WERI-Rb-1 (cell line): Measurements from ENCODE around the gene STYXL2.

Source experiments
- DNase-seq: peaks from one replicate; pipeline ENCODE4 v3.0.0-alpha.2; 2020
- H3K27ac ChIP-seq: fragments of 250-450 bp; sonication (Bioruptor Pico); 2 replicates; pipeline ENCODE4 v1.5.1; 2020; ENCODE audit warnings: mild to moderate bottlenecking, moderate library complexity
- H3K27me3 ChIP-seq: fragments of 250-450 bp; sonication (Bioruptor Pico); 2 replicates; pipeline ENCODE4 v1.5.1; 2021; ENCODE audit warnings: mild to moderate bottlenecking, low read depth, moderate library complexity; ENCODE audit not compliant: insufficient read depth, severe bottlenecking
- H3K36me3 ChIP-seq: fragments of 250-450 bp; sonication (Bioruptor Pico); 2 replicates; pipeline ENCODE4 v1.5.1; 2020; ENCODE audit warnings: mild to moderate bottlenecking, moderate library complexity
- H3K4me3 ChIP-seq: 2 replicates; pipeline ENCODE4 v1.5.1; 2011; ENCODE audit warnings: low read depth, mild to moderate bottlenecking, control low read depth, low read length
- H3K9me3 ChIP-seq: fragments of 250-450 bp; sonication (Bioruptor Pico); 2 replicates; pipeline ENCODE4 v1.5.1; 2021; ENCODE audit warnings: mild to moderate bottlenecking, moderate library complexity; ENCODE audit not compliant: severe bottlenecking
- CTCF ChIP-seq: IDR thresholded peaks from 2 replicates; pipeline ENCODE4 v1.5.1; 2011; ENCODE audit warnings: low read depth, mild to moderate bottlenecking, control low read depth, inconsistent platforms, low read length

The STYXL2 gene

GRCh38 chr1:167061073-167061464 is 32.8 kb upstream of the STYXL2 start:
- Histone ChIP-seq H3K27me3 (no peaks in the 10 kb centered on the region), H3K27ac (no peak overlapping the region)

GRCh38 chr1:167064621-167065020 is 29.3 kb upstream of the STYXL2 start:
- DNase-seq, result no peak

More at GRCh38 chr1:167061073-167061464, 32.8 kb upstream of the STYXL2 start:
- H3K9me3 ChIP-seq, result no peaks in the 10 kb centered on the region
- no peak overlapping the region for H3K4me3 ChIP-seq
- no peak for TF ChIP-seq CTCF
- DNase-seq, result no peak
- no peaks in the 10 kb centered on the region for H3K36me3 ChIP-seq

GRCh38 chr1:167065471-167065870 is 28.4 kb upstream of the STYXL2 start:
- no peak for DNase-seq

More at GRCh38 chr1:167064621-167065020, 29.3 kb upstream of the STYXL2 start:
- no peaks in the 10 kb centered on the region for H3K9me3 ChIP-seq
- no peaks in the 10 kb centered on the region for H3K27me3 ChIP-seq
- H3K27ac ChIP-seq, result no peak overlapping the region
- no peaks in the 10 kb centered on the region for H3K36me3 ChIP-seq
- no peak for TF ChIP-seq CTCF
- H3K4me3 ChIP-seq, result no peak overlapping the region

GRCh38 chr1:167066333-167067122 is 27.3 kb upstream of the STYXL2 start:
- DNase-seq, result peak; percentile 65
- Histone ChIP-seq H3K27ac (peak overlapping the region; percentile 63), H3K4me3 (no peak overlapping the region)

More at GRCh38 chr1:167065471-167065870, 28.4 kb upstream of the STYXL2 start:
- Histone ChIP-seq H3K27ac (no peak overlapping the region), H3K36me3 (no peaks in the 10 kb centered on the region), H3K9me3 (no peaks in the 10 kb centered on the region), H3K4me3 (no peak overlapping the region), H3K27me3 (no peaks in the 10 kb centered on the region)
- TF ChIP-seq CTCF, result no peak

GRCh38 chr1:167067904-167068303 is 26.0 kb upstream of the STYXL2 start:
- Histone ChIP-seq H3K27me3 (no peaks in the 10 kb centered on the region), H3K4me3 (no peak overlapping the region), H3K36me3 (no peaks in the 10 kb centered on the region), H3K27ac (no peak overlapping the region), H3K9me3 (no peaks in the 10 kb centered on the region)
- TF ChIP-seq CTCF, result no peak
- no peak for DNase-seq

More at GRCh38 chr1:167066333-167067122, 27.3 kb upstream of the STYXL2 start:
- Histone ChIP-seq H3K27me3 (no peaks in the 10 kb centered on the region), H3K9me3 (no peaks in the 10 kb centered on the region), H3K36me3 (no peaks in the 10 kb centered on the region)
- peak; percentile 75 for TF ChIP-seq CTCF
